Neuronal stem cell (in vitro differentiated cells): Measurements from ENCODE around the gene CORO2B.
A peak's percentile ranks its signal among the peaks of the same experiment; 100 is the strongest.

Source experiments
- DNase-seq: peaks from one replicate; pipeline ENCODE4 v3.0.0-alpha.2; 2013; ENCODE audit warnings: low spot score
- H2AFZ ChIP-seq: one replicate; pipeline ENCODE4 v1.6.1; 2013; ENCODE audit warnings: mild to moderate bottlenecking, low read length, inconsistent platforms
- H2AK5ac ChIP-seq: 2 replicates; pipeline ENCODE4 v1.6.1; 2013; ENCODE audit warnings: low read depth, mild to moderate bottlenecking, inconsistent platforms, low read length, moderate library complexity, mixed read lengths
- H2BK120ac ChIP-seq: 2 replicates; pipeline ENCODE4 v1.6.1; 2013; ENCODE audit warnings: low read depth, mild to moderate bottlenecking, inconsistent platforms, low read length, moderate library complexity, mixed read lengths
- H2BK12ac ChIP-seq: one replicate; pipeline ENCODE4 v1.6.1; 2013; ENCODE audit warnings: low read length, inconsistent platforms
- H2BK15ac ChIP-seq: 2 replicates; pipeline ENCODE4 v1.6.1; 2013; ENCODE audit warnings: mild to moderate bottlenecking, low read length, inconsistent platforms, mixed read lengths
- H2BK5ac ChIP-seq: one replicate; pipeline ENCODE4 v1.6.1; 2013; ENCODE audit warnings: inconsistent platforms, mild to moderate bottlenecking, low read length, moderate library complexity
- H3K14ac ChIP-seq: one replicate; pipeline ENCODE4 v1.6.1; 2013; ENCODE audit warnings: low read length, inconsistent platforms
- H3K18ac ChIP-seq: 2 replicates; pipeline ENCODE4 v1.6.1; 2013; ENCODE audit warnings: low read length, inconsistent platforms
- H3K23ac ChIP-seq: 2 replicates; pipeline ENCODE4 v1.6.1; 2013; ENCODE audit warnings: low read depth, mild to moderate bottlenecking, mixed read lengths, low read length, inconsistent platforms; ENCODE audit not compliant: poor library complexity
- H3K27ac ChIP-seq: replicated peaks from 3 replicates; pipeline ENCODE4 v1.5.1; 2013; ENCODE audit warnings: low read length, inconsistent platforms
- H3K27me3 ChIP-seq, 3 experiments: 2 replicates each; pipeline ENCODE4 v1.6.1; 2013; ENCODE audit warnings: low read length in 3 of 3, mild to moderate bottlenecking in 2 of 3, inconsistent platforms in 1 of 3, low read depth in 1 of 3, mixed read lengths in 1 of 3, moderate library complexity in 1 of 3; ENCODE audit not compliant: control insufficient read depth in 3 of 3, insufficient read depth in 3 of 3
- H3K36me3 ChIP-seq, 2 donors: replicated peaks in 1 of 2; 2 replicates each; pipeline ENCODE4 v1.6.1; 2013; ENCODE audit warnings: low read length in 2 of 2; ENCODE audit not compliant: control insufficient read depth in 2 of 2, insufficient read depth in 2 of 2
- H3K4ac ChIP-seq: 2 replicates; pipeline ENCODE4 v1.6.1; 2013; ENCODE audit warnings: inconsistent platforms, mild to moderate bottlenecking, low read length, moderate library complexity
- H3K4me1 ChIP-seq, 2 donors: 1 replicate in 1 of 2; 2 replicates in 1 of 2; pipeline ENCODE4 v1.6.1; 2013; ENCODE audit warnings: low read length in 2 of 2, low read depth in 1 of 2; ENCODE audit not compliant: control insufficient read depth in 2 of 2, insufficient read depth in 1 of 2
- H3K4me2 ChIP-seq: one replicate; pipeline ENCODE4 v1.6.1; 2013; ENCODE audit warnings: mild to moderate bottlenecking, low read length, inconsistent platforms; ENCODE audit not compliant: insufficient read depth, poor library complexity, severe bottlenecking
- H3K4me3 ChIP-seq, 2 donors: 2 replicates each; pipeline ENCODE4 v1.5.1; 2013; ENCODE audit warnings: low read length in 2 of 2, mild to moderate bottlenecking in 2 of 2, inconsistent platforms in 1 of 2, moderate library complexity in 1 of 2
- H3K79me1 ChIP-seq: one replicate; pipeline ENCODE4 v1.6.1; 2013; ENCODE audit warnings: low read depth, mild to moderate bottlenecking, inconsistent platforms, low read length, moderate library complexity
- H3K9ac ChIP-seq: one replicate; pipeline ENCODE4 v1.6.1; 2013; ENCODE audit warnings: mild to moderate bottlenecking, low read depth, low read length, inconsistent platforms; ENCODE audit not compliant: poor library complexity
- H3K9me3 ChIP-seq, 2 donors: replicated peaks in 1 of 2; 2 replicates each; pipeline versions ENCODE3 to v1.6.1; 2013; ENCODE audit warnings: low read length in 2 of 2, mild to moderate bottlenecking in 2 of 2, inconsistent platforms in 1 of 2, low read depth in 1 of 2, mixed read lengths in 1 of 2, moderate library complexity in 1 of 2; ENCODE audit not compliant: control insufficient read depth in 2 of 2, insufficient read depth in 1 of 2
- H4K8ac ChIP-seq: one replicate; pipeline ENCODE4 v1.6.1; 2013; ENCODE audit warnings: low read depth, mild to moderate bottlenecking, inconsistent platforms, low read length, moderate library complexity
- H4K91ac ChIP-seq: one replicate; pipeline ENCODE4 v1.6.1; 2013; ENCODE audit warnings: low read length, low read depth, mild to moderate bottlenecking, inconsistent platforms; ENCODE audit not compliant: poor library complexity
- WGBS, 2 donors: extraction: QIAGEN DNeasy Blood & Tissue Kit; methylation state at CpG; one replicate each; pipeline ENCODE4 v1.1.7; 2013; ENCODE audit warnings: missing lambda C conversion rate in 2 of 2, mixed read lengths in 1 of 2; ENCODE audit not compliant: insufficient read length in 2 of 2, insufficient replicate concordance in 1 of 2; ENCODE audit errors: extremely low coverage in 2 of 2; 5-methylcytosine and 5-hydroxymethylcytosine counted together

Gene CORO2B

DNA sequence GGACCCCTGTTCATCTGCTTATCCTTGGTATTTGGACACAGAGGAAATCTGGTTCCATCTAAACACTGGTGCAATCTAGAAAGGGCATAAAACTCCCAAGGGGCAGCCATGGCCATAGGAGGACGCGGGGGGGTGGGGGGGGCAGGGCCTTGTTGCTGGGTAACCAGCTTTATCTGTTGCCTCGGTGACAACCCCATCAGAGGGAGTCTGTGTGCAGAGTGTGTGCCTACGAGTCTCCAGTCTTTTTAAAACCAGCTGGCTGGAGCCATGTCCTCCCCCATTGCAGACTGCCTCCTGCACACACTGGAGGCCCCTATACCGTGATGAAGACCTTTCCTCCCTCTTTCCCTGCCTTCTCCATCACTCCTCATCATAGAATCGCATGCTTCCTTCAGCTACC, 26.4 kb upstream of the CORO2B start:
- no peak overlapping the region for H3K18ac ChIP-seq
- no peak overlapping the region for H2BK5ac ChIP-seq
- H2BK15ac ChIP-seq, result no peak overlapping the region
- no peak overlapping the region for H3K4ac ChIP-seq
- H3K4me1 ChIP-seq, result no peaks in the 10 kb centered on the region
- H3K27me3 ChIP-seq, result peaks cover 0 to 20% (median 0%) of the 10 kb centered on the region in 3 experiments
- H3K27ac ChIP-seq, result no peak overlapping the region
- no peak overlapping the region for H4K91ac ChIP-seq
- no peaks in the 10 kb centered on the region for H3K79me1 ChIP-seq
- no peak overlapping the region for H3K4me3 ChIP-seq
- no peak overlapping the region for H3K4me2 ChIP-seq
- H2BK12ac ChIP-seq, result no peak overlapping the region
- H2AFZ ChIP-seq, result no peak overlapping the region
- H3K14ac ChIP-seq, result no peak overlapping the region
- no peaks in the 10 kb centered on the region for H3K9me3 ChIP-seq
- H2BK120ac ChIP-seq, result no peak overlapping the region
- no peak for DNase-seq
- H3K36me3 ChIP-seq, result no peaks in the 10 kb centered on the region
- WGBS, 2 donors, result no CpG with 5 or more reads among the region's 6 CpGs
- no peak overlapping the region for H2AK5ac ChIP-seq
- H3K9ac ChIP-seq, result no peak overlapping the region
- H4K8ac ChIP-seq, result no peak overlapping the region
- H3K23ac ChIP-seq, result no peak overlapping the region

GRCh38 chr15:68552773-68553172, 26.0 kb upstream of the CORO2B start:
- Histone ChIP-seq H2BK12ac (no peak overlapping the region), H2BK5ac (no peak overlapping the region), H4K91ac (no peak overlapping the region), H3K4me1 (no peaks in the 10 kb centered on the region), H3K18ac (no peak overlapping the region), H3K4me3 (no peak overlapping the region), H3K4ac (no peak overlapping the region), H3K14ac (no peak overlapping the region), H3K27me3 (peaks cover 0 to 24% (median 2%) of the 10 kb centered on the region in 3 experiments), H2BK120ac (no peak overlapping the region), H2BK15ac (no peak overlapping the region), H3K23ac (no peak overlapping the region), H3K9me3 (no peaks in the 10 kb centered on the region), H3K4me2 (no peak overlapping the region), H2AFZ (no peak overlapping the region), H3K27ac (no peak overlapping the region), H3K9ac (no peak overlapping the region), H3K36me3 (no peaks in the 10 kb centered on the region), H3K79me1 (no peaks in the 10 kb centered on the region), H2AK5ac (no peak overlapping the region), H4K8ac (no peak overlapping the region)
- DNase-seq, result no peak
- no CpG with 5 or more reads among the region's 6 CpGs for WGBS, 2 donors

GRCh38 chr15:68553314-68553993, 25.3 kb upstream of the CORO2B start:
- Histone ChIP-seq H2BK5ac (no peak overlapping the region), H3K14ac (no peak overlapping the region), H4K8ac (no peak overlapping the region), H3K4me3 (no peak overlapping the region), H3K36me3 (no peaks in the 10 kb centered on the region), H2AFZ (no peak overlapping the region), H3K23ac (no peak overlapping the region), H3K9me3 (no peaks in the 10 kb centered on the region), H4K91ac (no peak overlapping the region), H3K27ac (no peak overlapping the region), H2BK12ac (peak overlapping the region; percentile 28), H3K4me1 (no peaks in the 10 kb centered on the region), H3K4me2 (no peak overlapping the region), H3K27me3 (peaks cover 0 to 30% (median 3%) of the 10 kb centered on the region in 3 experiments), H3K79me1 (no peaks in the 10 kb centered on the region), H3K9ac (no peak overlapping the region), H2BK120ac (no peak overlapping the region), H3K18ac (no peak overlapping the region), H2BK15ac (no peak overlapping the region), H3K4ac (no peak overlapping the region), H2AK5ac (peak overlapping the region; percentile 41)
- DNase-seq, result no peak
- no CpG with 5 or more reads among the region's 8 CpGs for WGBS, 2 donors

GRCh38 chr15:68553994-68554720, 24.6 kb upstream of the CORO2B start:
- H3K18ac ChIP-seq, result no peak overlapping the region
- H3K23ac ChIP-seq, result no peak overlapping the region
- H2BK120ac ChIP-seq, result no peak overlapping the region
- H2AK5ac ChIP-seq, result peak overlapping the region; percentile 41
- DNase-seq, result peak; percentile 79
- H3K4ac ChIP-seq, result no peak overlapping the region
- H3K9ac ChIP-seq, result no peak overlapping the region
- peaks cover 0 to 37% (median 8%) of the 10 kb centered on the region in 3 experiments for H3K27me3 ChIP-seq
- H3K36me3 ChIP-seq, result no peaks in the 10 kb centered on the region
- H4K91ac ChIP-seq, result no peak overlapping the region
- H2BK12ac ChIP-seq, result no peak overlapping the region
- H3K27ac ChIP-seq, result no peak overlapping the region
- H3K4me2 ChIP-seq, result no peak overlapping the region
- H2BK15ac ChIP-seq, result no peak overlapping the region
- WGBS, 2 donors, result no CpG with 5 or more reads among the region's 10 CpGs
- no peak overlapping the region for H3K4me3 ChIP-seq
- no peaks in the 10 kb centered on the region for H3K9me3 ChIP-seq
- no peak overlapping the region for H2AFZ ChIP-seq
- peaks cover 5 to 6% of the 10 kb centered on the region in 2 donors for H3K4me1 ChIP-seq
- H3K79me1 ChIP-seq, result no peaks in the 10 kb centered on the region
- H2BK5ac ChIP-seq, result no peak overlapping the region
- no peak overlapping the region for H3K14ac ChIP-seq
- no peak overlapping the region for H4K8ac ChIP-seq
